HS-27A (cell line): ENCODE results near the gene ATP6V1A.

Experiments
- DNase-seq: peaks from one replicate; pipeline ENCODE4 v3.0.0-alpha.2; 2012; ENCODE audit warnings: low read depth, missing footprints

Gene ATP6V1A

DNA sequence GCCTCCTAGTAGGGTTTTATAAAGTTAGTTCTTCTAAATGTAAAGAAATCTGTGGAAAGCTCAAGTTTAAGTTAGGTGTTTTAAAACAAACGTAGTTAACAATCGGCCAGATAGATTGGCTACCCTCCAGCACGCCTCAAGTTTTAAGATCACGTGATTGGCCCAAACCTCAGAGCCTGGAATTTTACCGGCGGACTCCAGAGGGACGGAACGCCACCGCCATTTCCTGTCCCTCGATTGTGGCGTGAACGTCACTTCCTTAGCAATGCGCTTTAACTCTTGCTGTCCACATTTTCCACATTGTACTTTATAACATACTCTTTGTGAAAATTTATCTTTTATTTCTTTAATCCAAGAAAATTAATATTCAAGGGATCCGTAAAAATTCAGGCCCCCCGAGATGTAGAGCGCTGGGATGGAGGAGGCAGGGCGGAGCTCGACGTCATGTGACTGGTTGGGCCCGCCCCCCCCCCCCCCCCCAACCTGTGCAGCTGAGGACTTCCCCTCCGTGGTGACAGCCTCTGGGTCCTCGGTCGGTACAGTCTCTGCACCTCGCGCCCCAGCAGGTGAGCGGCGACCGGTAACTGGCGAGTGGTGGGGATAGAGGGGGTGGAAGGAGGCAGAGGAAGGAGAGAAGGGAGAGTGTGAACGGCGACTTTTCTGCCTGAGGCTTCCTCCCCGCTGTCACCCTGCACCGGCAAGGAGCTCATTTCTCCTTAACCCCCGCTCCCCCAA is at the start of gene ATP6V1A:
TSS of gene ATP6V1A (plus strand) at position 488 of the 735 bp plus-strand sequence. CDS start 31,719 bp downstream, outside the sequence.
- no peak for DNase-seq

DNA sequence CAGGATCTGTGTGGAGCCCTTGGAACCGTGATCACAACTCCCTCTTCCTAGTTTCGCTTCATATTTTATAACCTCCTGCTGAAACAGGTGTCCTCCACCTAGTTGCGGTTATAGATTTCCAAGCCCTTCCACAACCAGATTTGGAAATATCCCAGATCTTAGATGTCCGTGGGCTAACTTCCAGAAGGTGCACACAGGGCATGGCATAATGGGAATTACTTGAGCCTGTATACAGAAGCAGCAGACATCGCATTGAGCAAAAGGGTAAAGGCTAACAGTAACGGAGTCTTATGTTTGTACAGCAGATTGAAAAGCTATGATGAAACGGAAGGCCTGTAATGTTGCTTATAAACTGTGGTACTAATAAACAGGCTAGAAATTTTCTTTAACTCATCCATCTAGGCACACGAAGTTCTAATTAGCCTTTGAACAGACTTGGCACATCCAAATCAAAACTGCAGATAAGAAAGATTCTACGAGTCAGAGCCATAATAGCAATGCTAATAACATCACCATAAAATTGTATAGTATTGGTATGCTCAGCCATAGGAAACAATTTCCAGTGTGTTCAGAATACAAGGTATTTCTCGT is 49.2 kb upstream of the ATP6V1A start:
- DNase-seq = no peak

DNA sequence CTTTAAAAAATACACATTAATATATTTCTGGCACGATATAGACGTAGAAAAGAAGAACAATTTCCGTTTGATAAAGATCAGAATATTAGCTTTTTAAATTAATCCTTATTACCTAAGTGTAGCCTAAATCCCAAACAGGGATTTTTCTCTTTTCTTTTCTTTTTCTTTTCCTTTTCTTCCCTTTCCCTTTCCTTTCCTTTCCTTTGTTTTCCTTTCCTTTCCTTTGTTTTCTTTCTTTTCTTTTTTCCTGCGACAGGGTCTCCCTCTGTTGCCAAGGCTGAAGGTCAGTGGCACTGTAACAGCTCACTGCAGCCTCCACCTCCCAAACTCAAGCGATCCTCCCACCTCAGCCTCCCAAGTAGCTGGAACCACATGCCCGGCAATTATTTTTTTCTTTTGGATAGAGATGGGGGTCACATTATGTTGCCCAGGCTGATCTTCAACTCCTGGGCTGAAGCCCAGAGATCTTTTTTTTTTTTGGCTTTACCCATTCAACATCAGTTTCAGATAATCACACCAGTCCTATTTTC is 48.6 kb upstream of the ATP6V1A start:
- DNase-seq = no peak

DNA sequence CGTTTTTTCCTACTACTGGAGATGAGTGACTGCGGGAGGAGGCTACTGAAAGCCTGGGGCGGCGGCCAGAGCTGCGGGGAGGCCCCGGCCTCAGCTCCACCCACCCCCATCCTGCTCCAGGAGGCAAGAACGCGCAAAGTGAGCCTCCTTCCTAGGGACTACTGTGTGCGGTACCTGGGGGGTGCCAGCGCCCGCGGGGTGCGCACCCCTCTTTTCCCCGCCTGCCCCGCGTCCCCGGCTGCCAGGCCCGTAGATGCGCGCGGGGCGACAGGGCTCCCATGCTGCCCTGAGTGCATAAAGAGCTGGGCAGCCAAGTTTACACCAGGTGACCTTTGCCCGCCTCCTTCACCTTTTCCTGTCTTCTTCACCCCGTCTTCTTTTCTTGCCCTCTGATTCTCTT is 47.9 kb upstream of the ATP6V1A start:
- DNase-seq = no peak

DNA sequence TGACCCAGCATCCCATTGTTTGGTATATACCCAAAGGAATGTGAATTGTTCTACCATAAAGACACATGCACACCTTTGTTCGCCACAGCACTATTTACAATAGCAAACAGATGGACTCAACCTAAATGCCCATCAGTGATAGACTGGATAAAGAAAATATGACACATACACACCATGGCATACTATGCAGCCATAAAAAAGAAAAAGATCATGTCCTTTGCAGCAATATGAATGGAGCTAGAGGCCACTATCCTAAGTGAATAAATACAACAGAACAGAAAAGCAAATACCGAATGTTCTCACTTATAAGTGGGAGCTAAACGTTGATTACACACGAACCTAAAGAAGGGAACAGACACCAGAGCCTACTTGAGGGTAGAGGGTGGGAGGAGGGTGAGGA is 39.0 kb upstream of the ATP6V1A start:
- DNase-seq = no peak

DNA sequence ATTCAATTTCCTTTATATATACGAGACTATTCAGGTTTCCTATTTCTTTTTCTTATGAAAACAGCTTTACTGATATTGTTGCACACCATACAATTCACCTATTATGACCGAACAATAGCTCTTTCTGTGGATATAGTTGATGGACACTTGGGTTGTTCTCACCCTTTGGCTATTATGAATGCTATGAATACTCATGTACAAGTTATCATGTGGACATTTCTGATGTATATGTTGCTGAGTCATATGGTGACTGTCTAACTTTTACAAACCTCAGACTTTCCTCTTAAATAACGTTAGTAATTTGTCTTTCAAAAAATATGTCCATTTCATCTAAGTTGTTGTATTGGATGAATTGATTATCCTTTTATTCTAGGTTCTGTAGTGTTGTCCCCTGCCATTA is 34.7 kb upstream of the ATP6V1A start:
- no peak for DNase-seq

DNA sequence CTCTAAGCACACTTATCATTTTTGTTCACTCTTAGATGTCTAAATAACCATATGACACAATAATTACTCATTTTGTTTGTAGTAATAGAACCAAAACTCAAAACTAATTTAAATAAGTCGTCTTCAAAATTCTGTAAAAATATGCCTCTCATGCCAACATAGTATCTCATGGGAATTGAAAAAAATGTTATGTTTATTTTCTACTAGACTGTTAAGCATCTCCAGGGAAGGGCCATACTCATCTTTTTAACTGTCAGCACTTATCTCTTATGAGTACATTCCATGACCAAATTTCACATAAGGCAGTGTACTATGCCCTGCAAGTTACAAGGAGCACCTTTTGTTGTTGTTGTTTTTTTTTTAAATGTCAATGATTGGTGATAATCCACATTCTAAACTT is 32.1 kb upstream of the ATP6V1A start:
- no peak for DNase-seq

DNA sequence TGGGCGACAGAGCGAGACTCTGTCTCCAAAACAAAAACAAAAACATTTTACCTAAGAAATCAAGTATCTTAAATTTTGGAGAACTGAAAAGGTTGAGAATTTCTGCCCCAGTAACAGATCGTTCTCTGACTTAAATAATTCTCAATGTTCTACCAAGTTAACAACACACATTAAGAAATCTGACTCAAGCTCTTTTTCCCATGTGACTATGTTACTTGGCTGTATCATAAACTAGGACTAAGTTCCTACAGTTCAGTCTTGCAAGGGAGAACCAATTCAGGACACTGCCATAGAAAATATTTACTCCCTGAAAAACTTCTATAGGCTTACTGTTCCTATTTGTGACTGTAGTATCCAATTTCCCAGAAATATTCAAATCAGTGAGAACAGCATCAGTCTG is 29.5 kb upstream of the ATP6V1A start:
- DNase-seq = no peak

DNA sequence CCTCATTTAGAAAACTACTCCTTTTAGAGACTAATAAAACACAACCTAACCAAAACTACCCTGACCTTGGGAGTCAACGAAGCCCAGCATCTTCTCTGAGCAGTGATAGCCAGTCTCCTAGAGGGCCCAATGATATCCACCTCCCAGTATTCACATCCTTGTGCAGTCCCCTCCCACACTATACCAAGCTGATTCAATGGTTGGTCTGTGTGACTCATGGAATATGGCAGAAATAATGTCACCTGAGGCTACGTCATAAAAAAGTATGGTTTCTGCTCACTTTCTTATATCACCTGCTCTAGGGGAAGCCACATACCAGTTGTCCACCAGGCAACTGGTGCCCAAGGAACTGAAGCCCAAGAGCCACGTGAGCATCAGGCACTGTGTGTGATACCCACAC is 29.0 kb upstream of the ATP6V1A start:
- DNase-seq = no peak

DNA sequence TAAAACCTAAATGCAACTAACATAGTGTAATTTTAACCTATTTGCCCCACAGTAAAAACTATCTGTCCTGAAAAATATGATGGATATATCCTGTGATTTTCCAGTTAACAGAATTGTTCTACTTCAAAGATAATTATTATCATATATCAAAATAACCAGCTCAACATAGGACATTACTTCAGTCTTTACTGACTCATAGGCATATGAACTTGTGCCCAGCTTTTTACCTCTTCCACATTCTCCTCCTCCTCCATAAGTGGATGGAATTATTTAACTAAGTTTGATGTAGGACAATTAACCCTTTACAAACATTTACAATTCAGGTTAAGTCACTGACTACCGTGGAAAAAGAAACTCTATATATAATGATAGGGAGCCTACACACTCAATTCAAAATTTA is 27.5 kb upstream of the ATP6V1A start:
- DNase-seq = no peak

DNA sequence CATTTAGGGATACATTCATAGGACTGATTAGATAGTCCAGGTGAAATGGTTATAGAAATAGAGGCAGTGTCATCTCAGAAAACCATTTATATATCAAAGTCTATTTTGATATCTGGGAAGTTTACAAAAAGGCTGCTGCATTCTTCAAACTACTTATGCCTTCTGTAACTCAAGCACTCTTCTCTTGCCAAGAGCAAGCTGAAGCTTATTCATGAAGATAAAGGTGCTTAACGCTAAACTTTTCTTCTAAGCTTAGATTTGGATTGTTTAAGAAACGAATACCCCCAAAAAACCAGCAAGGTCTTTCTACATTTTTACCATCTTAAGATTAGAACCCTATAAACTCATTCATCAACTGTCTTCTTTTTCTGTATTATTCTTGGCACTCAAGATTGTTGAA is 27.1 kb upstream of the ATP6V1A start:
- no peak for DNase-seq

DNA sequence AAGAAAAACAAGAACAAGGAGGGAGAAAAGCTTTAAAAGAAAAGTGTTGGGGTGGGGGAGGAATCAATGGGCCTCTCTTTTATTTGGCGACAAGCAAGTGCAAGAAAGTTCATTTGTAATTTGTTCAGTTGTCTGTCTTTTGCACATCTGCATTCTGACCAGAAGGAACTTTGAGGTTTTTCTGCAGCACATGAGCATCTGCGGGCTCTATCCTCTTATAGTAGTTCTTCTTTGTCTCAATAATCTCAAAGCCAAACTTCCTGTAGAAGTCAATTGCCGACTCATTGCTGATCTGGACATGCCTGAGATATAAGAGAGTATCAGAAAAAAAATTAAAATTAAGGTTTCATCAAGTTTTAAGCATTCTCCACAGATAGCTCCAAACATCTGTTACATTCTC is 25.2 kb upstream of the ATP6V1A start:
- DNase-seq = no peak

DNA sequence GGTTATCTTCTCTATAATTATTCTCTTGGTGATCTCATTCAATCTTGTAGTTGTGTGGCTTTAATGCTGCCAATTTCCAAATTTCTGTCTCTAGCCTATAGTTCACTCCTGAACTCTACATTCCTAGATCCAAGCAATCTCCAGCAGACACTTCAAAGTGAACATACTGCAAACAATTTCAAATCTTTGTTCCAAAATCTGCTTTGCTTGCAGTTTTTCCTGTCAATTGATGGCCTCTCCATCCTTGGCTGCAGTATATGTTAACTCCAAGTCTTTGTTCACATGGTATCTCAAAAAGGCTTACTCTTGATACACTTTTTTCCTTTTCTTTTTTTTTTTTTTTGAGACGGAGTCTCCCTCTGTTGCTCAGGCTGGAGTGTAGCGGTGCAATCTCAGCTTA is 18.2 kb upstream of the ATP6V1A start:
- DNase-seq = no peak

DNA sequence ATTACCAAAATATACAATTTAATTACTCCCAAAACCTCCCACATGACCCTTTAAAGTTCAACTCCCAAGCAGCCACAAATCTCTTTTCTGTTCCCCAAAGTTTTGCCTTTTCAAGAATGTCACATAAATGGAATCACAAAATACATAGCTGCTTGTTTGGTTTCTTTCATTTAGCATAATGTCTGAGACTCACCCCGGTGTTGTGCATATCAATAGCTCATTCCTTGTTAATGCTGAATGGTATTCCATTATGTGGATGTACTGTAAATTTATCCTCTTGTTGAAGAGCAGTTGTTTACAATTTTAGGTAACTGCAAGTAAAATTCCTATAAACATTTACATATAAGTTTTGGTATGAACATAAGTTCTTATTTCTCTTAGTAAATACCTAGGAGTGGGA is 16.3 kb upstream of the ATP6V1A start:
- DNase-seq = no peak

DNA sequence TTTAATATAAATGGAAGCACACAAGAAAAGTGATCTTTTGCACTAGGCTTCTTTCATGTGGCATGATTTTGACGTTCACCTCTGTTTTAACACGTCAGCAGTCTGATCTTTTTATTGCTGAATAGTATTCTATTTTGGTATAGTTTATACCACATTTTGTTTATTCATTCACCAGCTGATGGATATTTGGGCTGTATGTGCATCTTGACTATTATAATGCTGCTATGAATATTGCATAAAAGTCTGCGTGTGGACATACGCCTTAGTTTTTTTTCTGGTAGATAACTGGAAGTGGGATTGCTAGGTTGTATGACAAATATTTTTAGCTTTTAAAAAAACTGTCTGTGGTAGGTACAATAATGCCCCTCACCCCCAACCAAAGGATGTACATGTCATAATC is 15.1 kb upstream of the ATP6V1A start:
- no peak for DNase-seq

DNA sequence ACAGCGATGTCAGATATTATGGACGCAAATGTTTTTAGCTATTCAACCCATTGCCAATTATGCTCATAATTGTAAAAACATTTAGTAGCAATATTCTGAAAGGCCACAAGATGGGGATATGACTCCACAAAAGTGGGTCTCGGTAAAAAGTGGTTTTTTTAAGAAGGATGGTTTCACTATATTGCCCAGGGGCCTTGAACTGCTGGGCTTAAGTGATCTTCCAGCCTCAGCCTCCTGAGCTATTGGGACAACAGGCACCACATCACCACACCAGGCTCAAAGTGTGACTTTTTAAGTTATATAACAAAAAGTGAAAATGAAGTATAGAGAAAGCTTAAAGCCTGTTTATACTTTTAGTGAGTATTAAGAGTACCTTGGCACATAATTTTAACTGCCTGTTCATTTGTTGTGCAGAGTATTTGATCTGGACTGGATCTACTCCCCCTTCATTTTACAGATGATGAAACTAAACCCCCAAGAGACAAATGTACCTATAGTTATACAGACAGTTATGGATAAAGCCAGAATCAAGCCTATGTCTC is 10.2 kb upstream of the ATP6V1A start:
- DNase-seq = peak; percentile 31

DNA sequence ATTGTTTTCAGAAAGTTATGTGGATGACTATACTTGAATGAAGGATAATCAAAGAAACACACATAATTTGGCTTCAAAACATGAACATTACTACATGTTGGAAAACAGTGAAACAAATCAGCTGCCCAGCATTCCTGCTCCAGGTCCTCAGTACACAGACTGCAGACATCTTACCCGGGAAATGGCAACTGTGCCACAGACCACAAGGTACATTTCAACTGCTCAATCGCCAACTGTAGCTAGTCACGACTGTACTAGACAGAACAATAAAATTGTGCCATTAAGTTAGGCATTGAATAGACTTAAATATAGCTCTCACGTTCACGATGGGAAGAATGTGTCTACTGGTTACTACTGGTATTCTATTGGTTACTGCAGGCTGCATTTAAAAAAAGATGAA is 5.7 kb upstream of the ATP6V1A start:
- DNase-seq = no peak

DNA sequence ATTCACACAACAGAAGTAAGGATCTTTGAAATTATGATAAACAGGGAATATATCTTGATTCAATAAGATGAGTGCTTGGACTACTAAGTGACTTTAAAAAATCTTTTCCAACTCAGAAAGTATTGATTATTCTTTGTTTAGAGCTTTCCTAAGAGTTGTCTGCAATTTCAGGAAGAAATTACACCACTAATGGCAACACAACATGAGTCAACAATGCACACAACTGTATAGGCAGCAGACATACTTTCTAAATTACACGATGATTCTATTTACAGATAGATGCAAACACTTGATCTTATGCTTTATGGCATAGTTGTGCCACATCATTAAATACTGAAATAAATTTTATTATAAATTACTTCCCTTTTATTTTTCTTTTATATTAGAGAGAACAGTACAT is 5.2 kb upstream of the ATP6V1A start:
- DNase-seq = no peak

DNA sequence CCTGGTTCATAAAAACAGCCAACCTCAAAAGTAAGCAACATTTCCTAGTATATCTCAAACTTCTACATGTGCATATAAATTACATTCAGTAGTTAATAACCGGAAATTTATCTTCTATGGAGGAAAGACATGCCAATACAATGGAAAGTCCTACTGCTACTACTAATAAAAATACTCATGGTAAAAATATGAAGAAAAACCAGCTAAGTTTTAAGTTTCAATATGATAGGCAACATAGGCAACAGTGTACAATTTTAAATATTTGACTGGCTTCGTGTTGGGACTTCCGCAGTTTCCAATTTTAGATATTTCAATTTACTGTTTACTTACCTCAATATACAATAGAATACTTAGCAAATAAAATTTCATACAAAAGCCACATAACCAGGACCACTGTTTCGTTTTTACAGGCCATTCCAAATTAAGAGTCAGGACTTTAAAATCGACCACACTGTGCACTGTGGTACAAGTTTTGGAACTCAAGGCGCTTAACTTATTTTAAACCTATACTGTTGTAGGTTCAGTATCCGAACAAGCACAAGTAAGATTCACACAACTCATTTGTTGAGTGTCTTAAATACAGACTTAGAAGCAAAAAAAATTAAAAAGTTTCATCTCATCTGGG is 3.7 kb upstream of the ATP6V1A start:
- DNase-seq = no peak

DNA sequence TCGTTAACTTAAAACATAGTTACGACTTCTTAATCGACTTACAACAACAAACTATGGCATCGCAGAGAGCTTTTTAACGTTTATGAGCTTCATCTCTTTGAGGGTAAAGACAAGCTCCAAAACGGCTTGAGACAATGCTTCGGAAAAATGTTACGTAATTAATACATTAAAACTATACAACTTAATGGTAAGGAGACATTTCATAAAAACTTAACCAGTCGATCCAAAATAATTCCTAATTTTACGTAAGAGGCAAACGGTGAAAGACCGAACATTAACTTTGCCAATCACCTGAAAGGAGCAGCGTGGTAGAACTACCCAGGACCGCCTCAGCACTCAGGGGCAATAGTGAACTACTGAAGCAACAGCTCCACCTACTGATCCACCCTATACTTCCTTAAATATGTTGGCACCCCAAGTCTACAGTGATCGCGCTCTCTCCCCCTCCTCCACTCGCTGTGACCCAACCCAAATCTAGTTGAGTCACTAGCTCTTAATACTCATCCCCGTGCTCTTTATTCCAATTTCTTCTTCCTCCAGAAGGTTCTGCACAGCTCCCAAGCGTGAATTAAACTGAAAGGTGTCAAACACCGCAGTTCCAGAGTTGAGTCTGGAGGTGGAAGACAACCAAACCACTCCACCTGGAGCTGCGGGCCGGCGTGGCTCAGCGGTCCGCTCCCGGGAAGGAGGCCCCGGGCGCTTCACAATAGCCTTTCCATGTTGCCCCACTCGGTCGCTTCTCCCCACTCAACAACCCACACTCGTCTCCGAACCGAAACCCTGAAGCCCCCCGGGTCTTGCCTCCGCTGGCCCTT is 1.7 kb upstream of the ATP6V1A start:
- DNase-seq = peak; percentile 77

DNA sequence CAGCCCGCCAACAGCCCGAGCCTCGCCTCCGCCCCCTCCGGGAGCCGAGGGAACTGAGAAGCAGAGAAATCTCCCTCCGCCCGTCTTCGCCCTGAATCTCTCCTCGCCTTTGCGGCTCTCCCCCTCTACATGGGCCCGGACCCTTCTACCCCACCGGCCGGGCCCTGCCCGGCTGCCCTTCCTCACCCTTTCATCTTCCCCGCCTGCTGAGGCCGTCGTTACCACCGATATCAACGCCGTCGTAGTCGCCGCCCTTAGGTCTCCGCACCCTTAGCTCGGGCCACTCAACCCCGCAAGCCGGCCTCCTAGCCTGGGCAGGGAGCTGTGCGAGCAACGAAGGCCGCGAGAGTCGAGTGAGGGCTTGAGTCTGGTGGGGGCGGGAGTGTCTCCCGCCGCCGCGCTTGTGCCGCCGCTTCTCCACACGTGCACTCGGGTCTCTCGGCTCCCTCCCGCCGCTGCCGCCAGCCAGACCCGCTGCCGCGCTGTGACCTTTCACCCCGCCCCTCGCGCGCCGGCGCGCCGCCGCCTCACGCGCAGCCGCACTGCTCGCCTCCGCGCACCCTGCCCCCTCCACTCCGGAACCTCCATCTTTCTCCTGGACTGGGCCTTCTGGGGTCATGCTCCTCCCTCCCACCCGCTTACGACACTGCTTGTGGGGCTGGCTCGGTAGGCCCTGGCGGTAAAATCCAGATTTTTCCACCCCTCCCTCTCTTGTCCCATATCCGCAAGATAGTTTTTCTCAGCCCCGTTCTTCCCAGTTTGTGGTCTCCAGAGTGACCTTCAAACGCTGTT is 883 bp upstream of the ATP6V1A start, which contains the start of gene NAA50:
TSS of gene NAA50 (minus strand) at position 494 of the 792 bp plus-strand sequence. CDS start at position 194, 300 bp downstream.
- peak; percentile 88 for DNase-seq
